Body of pancreas (tissue), 4 donors: ENCODE results near the gene SEPTIN5.

Experiments used
- CTCF ChIP-seq, 7 experiments: fragments of 450-650 bp in 4 of 7; fragments of 200-600 bp in 3 of 7; sonication (generic) in 3 of 7; IDR thresholded peaks; one replicate each; pipeline ENCODE4 v1.5.1; 2016 to 2019; ENCODE audit warnings: antibody characterized with exemption in 7 of 7
- POLR2A ChIP-seq, 3 donors: fragments of 450-650 bp; IDR thresholded peaks; one replicate each; pipeline ENCODE4 v1.6.1; 2016; ENCODE audit warnings: antibody characterized with exemption in 3 of 3, mild to moderate bottlenecking in 2 of 3

GRCh38 chr22:19666673-19667593 is 47.4 kb upstream of the SEPTIN5 start:
- TF ChIP-seq CTCF (IDR thresholded peaks at IDR 0.05) (no peak), POLR2A (IDR thresholded peaks at IDR 0.05) (no peak)
